GM23338 (cell line): Measurements from ENCODE around the gene LAMB1.

Source experiments
- CREB1 ChIP-seq: fragments of 250-450 bp; sonication (Bioruptor Pico); IDR thresholded peaks from 2 replicates; pipeline ENCODE4 v1.5.0; 2020; ENCODE audit warnings: low read depth, mild to moderate bottlenecking, moderate library complexity
- CTCF ChIP-seq, 2 experiments: fragments of 200-600 bp in 1 of 2; sonication (generic) in 1 of 2; conservative IDR thresholded peaks; 2 replicates each; pipeline versions ENCODE4 v1.5.1 to v1.6.1; 2016 to 2017; ENCODE audit warnings: antibody characterized with exemption in 2 of 2, low read depth in 2 of 2, mild to moderate bottlenecking in 2 of 2, moderate library complexity in 1 of 2
- EZH2 ChIP-seq: fragments of 200-600 bp; sonication (generic); IDR thresholded peaks from one replicate; pipeline ENCODE4 v1.8.0; 2017; ENCODE audit warnings: antibody characterized with exemption, mild to moderate bottlenecking, low read depth; ENCODE audit not compliant: unreplicated experiment
- EZH2phosphoT487 ChIP-seq: fragments of 200-600 bp; sonication (generic); IDR thresholded peaks from one replicate; pipeline ENCODE4 v1.8.1; 2018; ENCODE audit warnings: antibody characterized with exemption; ENCODE audit not compliant: unreplicated experiment
- JUNB ChIP-seq: IDR thresholded peaks from one replicate; pipeline ENCODE4 v1.6.1; 2016; ENCODE audit warnings: antibody characterized with exemption; ENCODE audit not compliant: unreplicated experiment
- NANOG ChIP-seq: IDR thresholded peaks from 2 replicates; pipeline ENCODE4 v1.6.1; 2016; ENCODE audit warnings: antibody characterized with exemption, borderline replicate concordance
- POLR2AphosphoS5 ChIP-seq: IDR thresholded peaks from 2 replicates; pipeline ENCODE4 v1.6.1; 2016; ENCODE audit warnings: antibody characterized with exemption, low read depth
- REST ChIP-seq: IDR thresholded peaks from one replicate; pipeline ENCODE4 v1.6.1; 2018; ENCODE audit warnings: antibody characterized with exemption; ENCODE audit not compliant: unreplicated experiment

- TF ChIP-seq CTCF (conservative IDR thresholded peaks at IDR 0.05; ENCODE audit: low read depth in 2 of 2) (no peak), REST (no peak), EZH2phosphoT487 (no peak), POLR2AphosphoS5 (no peak), JUNB (no peak), CREB1 (CRISPR knock-in tag) (no peak), EZH2 (no peak), NANOG (no peak)
These were observed 15.7 kb upstream of the LAMB1 start for GRCh38 chr7:108018668-108019067.
